Heart right ventricle (tissue), 16 donors: ENCODE measurements around the gene DYNC1I1. TPM values are rescaled to one million over a fixed set of nuclear protein-coding genes. Genes with fewer than 3 reads are reported as not detected.

ENCODE experiments used
- ATAC-seq, 8 donors: fragments of 200-7000 bp; cut with Tn5 transposase; one replicate each; pipeline ENCODE4 v1.9.1; 2020; ENCODE audit warnings: mild to moderate bottlenecking in 8 of 8, moderate library complexity in 8 of 8, moderate number of reproducible peaks in 1 of 8
- DNase-seq, 2 donors: peaks; one replicate each; pipeline ENCODE4 v3.0.0-alpha.2; 2020
- H3K27ac ChIP-seq, 10 donors: fragments of 200-600 bp; sonication (generic) in 2 of 10; one replicate each; pipeline versions ENCODE4 v1.5.0 to v1.8.0; 2020 to 2022; ENCODE audit warnings: mild to moderate bottlenecking in 3 of 10
- H3K27me3 ChIP-seq, 7 donors: fragments of 200-600 bp; one replicate each; pipeline ENCODE4 v1.8.0; 2021 to 2022; ENCODE audit warnings: mild to moderate bottlenecking in 2 of 7
- H3K36me3 ChIP-seq, 9 donors: fragments of 200-600 bp; sonication (generic) in 1 of 9; one replicate each; pipeline versions ENCODE4 v1.5.0 to v1.8.0; 2020 to 2022; ENCODE audit warnings: mild to moderate bottlenecking in 2 of 9
- H3K4me1 ChIP-seq, 9 donors: fragments of 200-600 bp; sonication (generic) in 1 of 9; one replicate each; pipeline versions ENCODE4 v1.5.0 to v1.8.0; 2020 to 2022; ENCODE audit warnings: mild to moderate bottlenecking in 4 of 9
- H3K4me3 ChIP-seq, 10 donors: fragments of 200-600 bp; sonication (generic) in 2 of 10; one replicate each; pipeline versions ENCODE4 v1.5.0 to v1.8.0; 2020 to 2022; ENCODE audit warnings: mild to moderate bottlenecking in 7 of 10, moderate library complexity in 2 of 10
- H3K9me3 ChIP-seq, 11 donors: fragments of 200-600 bp in 10 of 11; sonication (generic) in 2 of 11; one replicate each; pipeline versions ENCODE4 v1.5.0 to v1.8.0; 2013 to 2022; ENCODE audit warnings: mild to moderate bottlenecking in 2 of 11, control low read depth in 1 of 11, moderate library complexity in 1 of 11
- CTCF ChIP-seq, 9 donors: fragments of 200-600 bp; sonication (generic) in 2 of 9; IDR thresholded peaks; one replicate each; pipeline versions ENCODE4 v1.5.0 to v1.8.0; 2021 to 2022; ENCODE audit warnings: antibody characterized with exemption in 9 of 9, mild to moderate bottlenecking in 5 of 9, moderate library complexity in 1 of 9
- WGBS, 2 donors: extraction: QIAGEN DNeasy Blood & Tissue Kit; methylation state at CpG; one replicate each; pipeline ENCODE4 v1.1.7; 2013; ENCODE audit warnings: inconsistent platforms in 1 of 2; 5-methylcytosine and 5-hydroxymethylcytosine counted together
- intact Hi-C, 10 donors: fragments of 100-400 bp; cut with DNase I; formaldehyde crosslinking; loops; one replicate each; pipeline versions ENCODE4 v1.11.1 to v1.14.2; 2022
- polyA plus RNA-seq, 2 donors: library from polyadenylated mRNA; stranded (reverse); fragments of 200-250 nt; gene quantifications; one replicate each; pipeline ENCODE4 v1.2.3, GENCODE V29; 2013
- total RNA-seq, 10 donors: library from RNA; stranded (reverse); fragmentation: NEBNext Ultra II Directional in 3 of 10; extraction: Animal tissue kit (Norgen Biotek cat#: 25700) in 3 of 10; gene quantifications; one replicate each; pipeline versions ENCODE4 v1.2.1 to v1.2.4, GENCODE V29; 2021 to 2023
- donor health status: Arrhythmogenic right ventricular cardiomyopathy.
- donor health status: ischemic (EF 13 %, LVEDD 7.1; RV severe dilation, severe dysfunction).
- donor health status: healthy with polysubstance abuse.
- donor health status: DM: no; HTN: yes; CAD: no.
- donor health status: DM: no; HTN: no; CAD: no.
- donor health status: ischemic (EF 25% LVEDD 6.9; RV normal size, moderate dysfunction).
- donor health status: ischemic (EF 25% LVEDD 5.7; RV mildly dilated, moderate dysfunction).
- donor health status: healthy.
- donor health status: DM: yes; HTN: yes; CAD: no.
- donor health status: Ischemic cardiomyopathy.
- donor health status: ischemic (EF 35%, LVEDD 5.7; RV mildly dilated, moderate dysfunction).
- donor health status: nonischemic (EF 11% LVEDD 7.7; RV severe dilation, severe dysfunction).
- donor health status: DM: yes; HTN: yes; CAD: no.
- donor health status: PGD.
- donor health status: ischemic (EF 29% LVEDD 5.4; RV normal size, mild dysfunction).
- donor health status: nonischemic (EF 23%, LVEDD 6.1; RV moderate dilation, normal function).

DYNC1I1 gene
- total and polyA plus RNA-seq, 12 donors: 6.4 to 43.4 (median 35.6) TPM

DNA sequence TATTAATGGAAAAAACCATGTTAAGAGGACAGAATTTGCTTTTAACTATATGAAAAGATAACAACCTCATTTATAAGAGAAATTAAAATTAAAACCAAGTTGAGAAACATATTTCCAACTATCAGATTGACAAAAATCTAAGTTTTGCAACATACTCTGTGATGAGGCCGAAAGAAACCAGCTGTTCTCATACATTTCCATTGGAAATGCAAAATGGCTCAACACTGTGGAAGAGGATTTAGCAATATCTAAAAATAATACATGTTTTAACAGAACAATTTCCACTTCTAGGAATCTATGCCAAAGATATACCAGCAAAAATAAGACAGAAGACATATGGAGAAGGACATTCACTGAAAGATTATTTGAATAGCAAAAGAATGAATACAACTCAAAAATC, 268.8 kb downstream of the DYNC1I1 start:
- H3K36me3 ChIP-seq: peaks cover 0 to 19% (median 0%) of the 10 kb centered on the region in 9 donors
- intact Hi-C loops: no loop called here
- no peak overlapping the region for H3K27ac ChIP-seq
- no peaks in the 10 kb centered on the region for H3K9me3 ChIP-seq
- no peaks in the 10 kb centered on the region for H3K27me3 ChIP-seq
- WGBS, 2 donors: 89% methylated on average over 1 of the region's 1 CpG
- no peak for ATAC-seq
- TF ChIP-seq CTCF (IDR thresholded peaks at IDR 0.05): no peak
- H3K4me3 ChIP-seq: no peak overlapping the region
- DNase-seq: no peak
- H3K4me1 ChIP-seq: no peaks in the 10 kb centered on the region

GRCh38 chr7:96045181-96045580, 272.8 kb downstream of the DYNC1I1 start:
- WGBS, 2 donors: 83 to 86% methylated on average over 3 of the region's 3 CpGs
- H3K4me1 ChIP-seq: no peaks in the 10 kb centered on the region

GRCh38 chr7:96045919-96046318, 273.6 kb downstream of the DYNC1I1 start:
- DNase-seq: no peak
- no peaks in the 10 kb centered on the region for H3K27me3 ChIP-seq
- no peak overlapping the region for H3K27ac ChIP-seq
- intact Hi-C loops: no loop called here
- no peak for ATAC-seq
- no peak overlapping the region for H3K4me3 ChIP-seq
- H3K36me3 ChIP-seq: peaks cover 0 to 6% (median 0%) of the 10 kb centered on the region in 9 donors
- H3K9me3 ChIP-seq: no peaks in the 10 kb centered on the region
- TF ChIP-seq CTCF (IDR thresholded peaks at IDR 0.05): no peak
- 85 to 90% methylated on average over 4 of the region's 4 CpGs for WGBS, 2 donors
- H3K4me1 ChIP-seq: no peaks in the 10 kb centered on the region

More at GRCh38 chr7:96045181-96045580, 272.8 kb downstream of the DYNC1I1 start:
- no peaks in the 10 kb centered on the region for H3K9me3 ChIP-seq
- no peak overlapping the region for H3K4me3 ChIP-seq
- no peak for ATAC-seq
- DNase-seq: no peak
- no peak for TF ChIP-seq CTCF (IDR thresholded peaks at IDR 0.05)
- H3K36me3 ChIP-seq: peaks cover 0 to 6% (median 0%) of the 10 kb centered on the region in 9 donors
- intact Hi-C loops: no loop called here
- no peaks in the 10 kb centered on the region for H3K27me3 ChIP-seq
- H3K27ac ChIP-seq: no peak overlapping the region

- DNase-seq: no peak
- no peak overlapping the region for H3K27ac ChIP-seq
- intact Hi-C loops: no loop called here
- no peak for TF ChIP-seq CTCF (IDR thresholded peaks at IDR 0.05)
- ATAC-seq: no peak
- H3K9me3 ChIP-seq: no peaks in the 10 kb centered on the region
- H3K27me3 ChIP-seq: no peaks in the 10 kb centered on the region
- no peaks in the 10 kb centered on the region for H3K4me1 ChIP-seq
- H3K36me3 ChIP-seq: no peaks in the 10 kb centered on the region
- H3K4me3 ChIP-seq: no peak overlapping the region
Measured at GRCh38 chr7:96052289-96052688, 279.9 kb downstream of the DYNC1I1 start.
